HEK293 (cell line): ENCODE measurements around the gene ZRANB1.

Source experiments
- CTCF ChIA-PET: fragments of 350-600 bp; formaldehyde crosslinking; extraction: SDS; loops from one replicate; lab custom pipeline; 2021; ENCODE audit warnings: antibody characterized with exemption; lab: Yijun Ruan, JAX
- POLR2A ChIA-PET: fragments of 300-600 bp; formaldehyde crosslinking; extraction: SDS; loops from one replicate; lab custom pipeline; 2020; ENCODE audit warnings: antibody characterized with exemption, inconsistent platforms; lab: Yijun Ruan, JAX
- H3K27ac ChIP-seq: fragments of 200-500 bp; sonication (Bioruptor generic); 2 replicates; pipeline ENCODE4 v1.5.1; 2014; ENCODE audit warnings: low read depth, low read length, control low read depth, inconsistent platforms; ENCODE audit errors: extremely low read depth
- H3K36me3 ChIP-seq, 2 experiments: fragments of 200-500 bp in 1 of 2; sonication (Bioruptor generic) in 1 of 2; 1 replicate in 1 of 2; 2 replicates in 1 of 2; pipeline ENCODE4 v1.5.1; 2014 to 2017; ENCODE audit warnings: inconsistent platforms in 2 of 2, low read length in 2 of 2; ENCODE audit not compliant: control insufficient read depth in 2 of 2, insufficient read depth in 1 of 2
- H3K4me1 ChIP-seq: fragments of 200-500 bp; sonication (Bioruptor generic); 2 replicates; pipeline ENCODE4 v1.5.1; 2014; ENCODE audit warnings: mild to moderate bottlenecking, low read length, inconsistent platforms; ENCODE audit not compliant: control insufficient read depth, insufficient read depth
- H3K4me3 ChIP-seq: 2 replicates; pipeline ENCODE4 v1.5.1; 2011; ENCODE audit warnings: low read depth, mild to moderate bottlenecking, control low read depth, low read length, moderate library complexity
- H3K9me3 ChIP-seq: fragments of 200-500 bp; sonication (Bioruptor generic); 2 replicates; pipeline ENCODE4 v1.5.1; 2014; ENCODE audit warnings: low read depth, low read length, inconsistent platforms; ENCODE audit not compliant: control insufficient read depth, insufficient read depth
- ATF2 ChIP-seq: fragments of 450-650 bp; formaldehyde crosslinking; IDR thresholded peaks from 2 replicates; pipeline ENCODE4 v1.5.1; 2016; ENCODE audit warnings: missing biosample characterization, missing genetic modification characterization, low read depth
- ELK4 ChIP-seq: IDR thresholded peaks from 2 replicates; pipeline ENCODE4 v1.6.1; 2011; ENCODE audit warnings: mild to moderate bottlenecking, low read depth, low read length, borderline replicate concordance
- GLIS2 ChIP-seq: fragments of 450-650 bp; formaldehyde crosslinking; IDR thresholded peaks from 2 replicates; pipeline ENCODE4 v1.5.1; 2016; ENCODE audit warnings: missing biosample characterization, missing genetic modification characterization
- OSR2 ChIP-seq: fragments of 450-650 bp; formaldehyde crosslinking; IDR thresholded peaks from 2 replicates; pipeline ENCODE4 v1.5.1; 2016; ENCODE audit warnings: missing biosample characterization, missing genetic modification characterization
- RBAK ChIP-seq: fragments of 450-650 bp; formaldehyde crosslinking; IDR thresholded peaks from 2 replicates; pipeline ENCODE4 v1.5.1; 2016; ENCODE audit warnings: missing biosample characterization, missing genetic modification characterization
- ZBTB17 ChIP-seq: fragments of 450-650 bp; formaldehyde crosslinking; IDR thresholded peaks from 2 replicates; pipeline ENCODE4 v1.5.1; 2016; ENCODE audit warnings: missing biosample characterization, missing genetic modification characterization
- ZNF132 ChIP-seq: fragments of 450-650 bp; formaldehyde crosslinking; IDR thresholded peaks from 2 replicates; pipeline ENCODE4 v1.5.1; 2017; ENCODE audit warnings: missing biosample characterization, missing genetic modification characterization, borderline replicate concordance
- ZNF311 ChIP-seq: fragments of 450-650 bp; formaldehyde crosslinking; IDR thresholded peaks from 2 replicates; pipeline ENCODE4 v1.5.1; 2017; ENCODE audit warnings: missing biosample characterization, missing genetic modification characterization, borderline replicate concordance
- ZNF354C ChIP-seq: fragments of 450-650 bp; formaldehyde crosslinking; IDR thresholded peaks from 2 replicates; pipeline ENCODE4 v1.5.1; 2016; ENCODE audit warnings: missing biosample characterization, missing genetic modification characterization, low read depth, borderline replicate concordance
- ZNF426 ChIP-seq: fragments of 450-650 bp; formaldehyde crosslinking; IDR thresholded peaks from 2 replicates; pipeline ENCODE4 v1.5.1; 2017; ENCODE audit warnings: missing biosample characterization, missing genetic modification characterization, mild to moderate bottlenecking, inconsistent platforms, moderate library complexity
- ZNF529 ChIP-seq: fragments of 450-650 bp; formaldehyde crosslinking; IDR thresholded peaks from 2 replicates; pipeline ENCODE4 v1.5.1; 2017; ENCODE audit warnings: missing genetic modification characterization, missing biosample characterization; ENCODE audit not compliant: insufficient replicate concordance
- ZNF561 ChIP-seq: fragments of 450-650 bp; IDR thresholded peaks from 2 replicates; pipeline ENCODE4 v1.5.1; 2018; ENCODE audit warnings: missing biosample characterization, missing genetic modification characterization, borderline replicate concordance
- ZNF571 ChIP-seq: fragments of 450-650 bp; formaldehyde crosslinking; IDR thresholded peaks from 2 replicates; pipeline ENCODE4 v1.5.0; 2017; ENCODE audit warnings: missing biosample characterization, missing genetic modification characterization
- ZNF585B ChIP-seq: fragments of 450-650 bp; formaldehyde crosslinking; IDR thresholded peaks from 2 replicates; pipeline ENCODE4 v1.5.1; 2016; ENCODE audit warnings: missing biosample characterization, missing genetic modification characterization
- ZNF654 ChIP-seq: fragments of 450-650 bp; formaldehyde crosslinking; IDR thresholded peaks from 2 replicates; pipeline ENCODE4 v1.5.1; 2016; ENCODE audit warnings: low read depth, missing biosample characterization, missing genetic modification characterization
- ZNF658 ChIP-seq: fragments of 450-650 bp; formaldehyde crosslinking; IDR thresholded peaks from 2 replicates; pipeline ENCODE4; 2016; ENCODE audit warnings: missing biosample characterization, missing genetic modification characterization
- ZSCAN18 ChIP-seq: fragments of 450-650 bp; formaldehyde crosslinking; IDR thresholded peaks from 2 replicates; pipeline ENCODE4 v1.5.1; 2016; ENCODE audit warnings: missing biosample characterization, missing genetic modification characterization
- TF ChIP-seq, protein P1 (sequence below): fragments of 450-650 bp; formaldehyde crosslinking; IDR thresholded peaks from 2 replicates; pipeline ENCODE4 v1.5.1; 2016; ENCODE audit warnings: missing biosample characterization, missing genetic modification characterization
- TF ChIP-seq, protein P2 (sequence below): fragments of 450-650 bp; formaldehyde crosslinking; optimal IDR thresholded peaks from 2 replicates; pipeline ENCODE3; 2016; ENCODE audit warnings: missing biosample characterization, mild to moderate bottlenecking, missing genetic modification characterization
- TF ChIP-seq, protein P3 (sequence below): fragments of 450-650 bp; formaldehyde crosslinking; IDR thresholded peaks from 2 replicates; pipeline ENCODE4 v1.5.1; 2016; ENCODE audit warnings: missing biosample characterization, missing genetic modification characterization
- TF ChIP-seq, protein P4 (sequence below): fragments of 450-650 bp; formaldehyde crosslinking; IDR thresholded peaks from 2 replicates; pipeline ENCODE4; 2016; ENCODE audit warnings: missing biosample characterization, missing genetic modification characterization

The ZRANB1 gene

GRCh38 chr10:124906551-124907001 lies 35.3 kb upstream of the ZRANB1 start:
- H3K9me3 ChIP-seq, result no peaks in the 10 kb centered on the region
- H3K27ac ChIP-seq, result no peak overlapping the region
- no peak for TF ChIP-seq ZNF654 (tag by site-specific recombination)
- TF ChIP-seq GLIS2 (tag by site-specific recombination), result no peak
- TF ChIP-seq, protein P1, sequence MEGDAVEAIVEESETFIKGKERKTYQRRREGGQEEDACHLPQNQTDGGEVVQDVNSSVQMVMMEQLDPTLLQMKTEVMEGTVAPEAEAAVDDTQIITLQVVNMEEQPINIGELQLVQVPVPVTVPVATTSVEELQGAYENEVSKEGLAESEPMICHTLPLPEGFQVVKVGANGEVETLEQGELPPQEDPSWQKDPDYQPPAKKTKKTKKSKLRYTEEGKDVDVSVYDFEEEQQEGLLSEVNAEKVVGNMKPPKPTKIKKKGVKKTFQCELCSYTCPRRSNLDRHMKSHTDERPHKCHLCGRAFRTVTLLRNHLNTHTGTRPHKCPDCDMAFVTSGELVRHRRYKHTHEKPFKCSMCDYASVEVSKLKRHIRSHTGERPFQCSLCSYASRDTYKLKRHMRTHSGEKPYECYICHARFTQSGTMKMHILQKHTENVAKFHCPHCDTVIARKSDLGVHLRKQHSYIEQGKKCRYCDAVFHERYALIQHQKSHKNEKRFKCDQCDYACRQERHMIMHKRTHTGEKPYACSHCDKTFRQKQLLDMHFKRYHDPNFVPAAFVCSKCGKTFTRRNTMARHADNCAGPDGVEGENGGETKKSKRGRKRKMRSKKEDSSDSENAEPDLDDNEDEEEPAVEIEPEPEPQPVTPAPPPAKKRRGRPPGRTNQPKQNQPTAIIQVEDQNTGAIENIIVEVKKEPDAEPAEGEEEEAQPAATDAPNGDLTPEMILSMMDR, result no peak
- TF ChIP-seq OSR2 (tag by site-specific recombination), result no peak
- TF ChIP-seq ATF2 (tag by site-specific recombination), result peak; percentile 26; the same call in 1 of the 2 replicates
- TF ChIP-seq ZNF132 (tag by site-specific recombination), result no peak
- TF ChIP-seq, all 188 proteins: peak for 1
- Histone ChIP-seq H3K4me3 (no peak overlapping the region), H3K4me1 (no peaks in the 10 kb centered on the region), H3K36me3 (no peaks in the 10 kb centered on the region)
- POLR2A ChIA-PET, result no interaction called here
- CTCF ChIA-PET, result interaction anchor here (1.0 kb wide), 1 partner anchor 44 kb away, joined by 3 read pairs; no protein-coding TSS in a partner anchor

- CTCF ChIA-PET, result interaction anchor here (0.5 to 0.7 kb wide), 2 partner anchors 11 to 107 kb away, joined by 3 read pairs; no protein-coding TSS in a partner anchor
- Histone ChIP-seq H3K27ac (no peak overlapping the region), H3K36me3 (no peaks in the 10 kb centered on the region), H3K4me1 (no peaks in the 10 kb centered on the region; the same call in 1 of the 2 replicates), H3K4me3 (no peak overlapping the region), H3K9me3 (no peaks in the 10 kb centered on the region)
- POLR2A ChIA-PET, result no interaction called here
- TF ChIP-seq ZNF585B, result no peak
- TF ChIP-seq ZNF561 (tag by site-specific recombination), result no peak
- TF ChIP-seq ZNF354C (tag by site-specific recombination), result no peak
- TF ChIP-seq, protein P2, sequence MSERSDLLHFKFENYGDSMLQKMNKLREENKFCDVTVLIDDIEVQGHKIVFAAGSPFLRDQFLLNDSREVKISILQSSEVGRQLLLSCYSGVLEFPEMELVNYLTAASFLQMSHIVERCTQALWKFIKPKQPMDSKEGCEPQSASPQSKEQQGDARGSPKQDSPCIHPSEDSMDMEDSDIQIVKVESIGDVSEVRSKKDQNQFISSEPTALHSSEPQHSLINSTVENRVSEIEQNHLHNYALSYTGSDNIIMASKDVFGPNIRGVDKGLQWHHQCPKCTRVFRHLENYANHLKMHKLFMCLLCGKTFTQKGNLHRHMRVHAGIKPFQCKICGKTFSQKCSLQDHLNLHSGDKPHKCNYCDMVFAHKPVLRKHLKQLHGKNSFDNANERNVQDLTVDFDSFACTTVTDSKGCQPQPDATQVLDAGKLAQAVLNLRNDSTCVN (tag by site-specific recombination), result no peak
- no peak for TF ChIP-seq ZNF132 (tag by site-specific recombination)
- no peak for TF ChIP-seq ZNF571 (tag by site-specific recombination)
- no peak for TF ChIP-seq ZNF658 (tag by site-specific recombination)
- TF ChIP-seq, protein P3, sequence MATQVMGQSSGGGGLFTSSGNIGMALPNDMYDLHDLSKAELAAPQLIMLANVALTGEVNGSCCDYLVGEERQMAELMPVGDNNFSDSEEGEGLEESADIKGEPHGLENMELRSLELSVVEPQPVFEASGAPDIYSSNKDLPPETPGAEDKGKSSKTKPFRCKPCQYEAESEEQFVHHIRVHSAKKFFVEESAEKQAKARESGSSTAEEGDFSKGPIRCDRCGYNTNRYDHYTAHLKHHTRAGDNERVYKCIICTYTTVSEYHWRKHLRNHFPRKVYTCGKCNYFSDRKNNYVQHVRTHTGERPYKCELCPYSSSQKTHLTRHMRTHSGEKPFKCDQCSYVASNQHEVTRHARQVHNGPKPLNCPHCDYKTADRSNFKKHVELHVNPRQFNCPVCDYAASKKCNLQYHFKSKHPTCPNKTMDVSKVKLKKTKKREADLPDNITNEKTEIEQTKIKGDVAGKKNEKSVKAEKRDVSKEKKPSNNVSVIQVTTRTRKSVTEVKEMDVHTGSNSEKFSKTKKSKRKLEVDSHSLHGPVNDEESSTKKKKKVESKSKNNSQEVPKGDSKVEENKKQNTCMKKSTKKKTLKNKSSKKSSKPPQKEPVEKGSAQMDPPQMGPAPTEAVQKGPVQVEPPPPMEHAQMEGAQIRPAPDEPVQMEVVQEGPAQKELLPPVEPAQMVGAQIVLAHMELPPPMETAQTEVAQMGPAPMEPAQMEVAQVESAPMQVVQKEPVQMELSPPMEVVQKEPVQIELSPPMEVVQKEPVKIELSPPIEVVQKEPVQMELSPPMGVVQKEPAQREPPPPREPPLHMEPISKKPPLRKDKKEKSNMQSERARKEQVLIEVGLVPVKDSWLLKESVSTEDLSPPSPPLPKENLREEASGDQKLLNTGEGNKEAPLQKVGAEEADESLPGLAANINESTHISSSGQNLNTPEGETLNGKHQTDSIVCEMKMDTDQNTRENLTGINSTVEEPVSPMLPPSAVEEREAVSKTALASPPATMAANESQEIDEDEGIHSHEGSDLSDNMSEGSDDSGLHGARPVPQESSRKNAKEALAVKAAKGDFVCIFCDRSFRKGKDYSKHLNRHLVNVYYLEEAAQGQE (tag by site-specific recombination), result no peak
- TF ChIP-seq ZNF426 (tag by site-specific recombination), result no peak
- TF ChIP-seq OSR2 (tag by site-specific recombination), result no peak
- no peak for TF ChIP-seq ZNF529 (tag by site-specific recombination)
- no peak for TF ChIP-seq ELK4
- TF ChIP-seq ZNF311 (tag by site-specific recombination), result no peak
- TF ChIP-seq RBAK (tag by site-specific recombination), result no peak
- TF ChIP-seq, protein P4, sequence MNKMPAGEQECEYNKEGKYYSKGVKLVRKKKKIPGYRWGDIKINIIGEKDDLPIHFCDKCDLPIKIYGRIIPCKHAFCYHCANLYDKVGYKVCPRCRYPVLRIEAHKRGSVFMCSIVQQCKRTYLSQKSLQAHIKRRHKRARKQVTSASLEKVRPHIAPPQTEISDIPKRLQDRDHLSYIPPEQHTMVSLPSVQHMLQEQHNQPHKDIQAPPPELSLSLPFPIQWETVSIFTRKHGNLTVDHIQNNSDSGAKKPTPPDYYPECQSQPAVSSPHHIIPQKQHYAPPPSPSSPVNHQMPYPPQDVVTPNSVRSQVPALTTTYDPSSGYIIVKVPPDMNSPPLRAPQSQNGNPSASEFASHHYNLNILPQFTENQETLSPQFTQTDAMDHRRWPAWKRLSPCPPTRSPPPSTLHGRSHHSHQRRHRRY (tag by site-specific recombination), result no peak
- no peak for TF ChIP-seq ZSCAN18 (tag by site-specific recombination)
- TF ChIP-seq ZBTB17 (tag by site-specific recombination), result no peak
These were observed 32.4 kb upstream of the ZRANB1 start for GRCh38 chr10:124909563-124909962.
